HL-60/S4 treated with retinoic acid at 250 ng/mL for 4 days and 3 days (cell line): Measurements from ENCODE around the gene APC2.

Source experiments
- in situ Hi-C: fragments of 300-500 bp; cut with MboI; formaldehyde crosslinking; loops from 2 replicates; pipeline ENCODE4 v1.7.0; 2022; ENCODE audit warnings: low sequenced_read_pairs

APC2 gene

DNA sequence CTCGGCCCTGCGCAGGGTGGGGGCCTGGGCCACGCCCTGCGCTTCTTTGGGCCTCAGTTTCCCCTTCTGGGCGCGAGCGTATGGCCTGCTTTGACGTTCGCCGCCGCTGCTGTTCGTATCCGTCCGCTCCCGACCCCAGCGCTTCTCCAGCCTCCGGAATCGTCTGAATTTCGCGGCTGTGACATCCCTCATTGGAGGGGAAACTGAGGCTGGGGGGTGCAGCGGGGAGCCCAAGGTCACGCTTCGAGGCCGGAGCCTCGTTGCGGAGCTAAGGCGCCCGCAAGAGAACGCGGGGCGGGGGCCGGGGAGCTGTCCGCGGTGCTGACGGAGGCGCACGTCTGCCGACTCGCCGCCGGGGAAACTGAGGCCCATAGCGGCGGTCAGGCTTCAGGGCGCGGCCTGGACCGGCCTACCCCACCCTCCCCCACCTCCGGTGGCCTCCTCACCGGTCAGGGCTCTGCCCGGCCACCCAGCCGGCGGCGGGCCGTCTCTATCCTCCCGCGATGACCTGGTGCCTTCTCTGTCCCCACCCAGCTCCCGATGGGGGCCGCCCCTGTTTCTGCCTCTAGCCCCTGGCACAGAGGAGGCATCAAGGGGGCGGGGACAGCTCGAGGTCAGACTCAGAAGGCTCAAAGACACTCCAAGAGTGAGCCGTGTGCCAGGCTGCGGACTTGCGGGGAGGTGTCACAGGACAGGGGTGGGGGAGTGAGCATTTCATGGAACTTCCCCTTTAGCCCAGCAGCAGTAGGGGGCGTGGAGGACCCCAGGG is 3.0 kb upstream of the APC2 start:
- in situ Hi-C loops, result no loop called here

DNA sequence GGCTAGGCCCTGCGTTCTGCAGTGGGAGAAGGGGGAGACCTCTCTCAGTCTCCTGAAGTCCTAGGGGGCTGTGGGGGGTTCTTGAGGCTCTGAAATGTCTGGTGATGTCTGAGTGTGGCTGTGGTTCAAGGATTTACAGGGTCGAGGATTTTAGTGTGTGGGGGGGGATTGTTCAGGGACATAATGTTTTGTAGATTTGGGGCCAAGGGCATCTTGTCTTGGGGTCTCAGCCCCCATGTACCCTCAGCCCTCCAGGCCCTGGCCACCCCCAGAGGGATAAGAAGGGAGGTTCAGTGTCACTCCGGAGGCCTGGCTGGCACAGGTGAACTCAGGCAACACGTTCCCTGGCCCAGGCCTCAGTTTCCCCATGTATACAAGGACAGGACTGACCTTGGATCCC is 2.4 kb upstream of the APC2 start:
- in situ Hi-C loops, result no loop called here

DNA sequence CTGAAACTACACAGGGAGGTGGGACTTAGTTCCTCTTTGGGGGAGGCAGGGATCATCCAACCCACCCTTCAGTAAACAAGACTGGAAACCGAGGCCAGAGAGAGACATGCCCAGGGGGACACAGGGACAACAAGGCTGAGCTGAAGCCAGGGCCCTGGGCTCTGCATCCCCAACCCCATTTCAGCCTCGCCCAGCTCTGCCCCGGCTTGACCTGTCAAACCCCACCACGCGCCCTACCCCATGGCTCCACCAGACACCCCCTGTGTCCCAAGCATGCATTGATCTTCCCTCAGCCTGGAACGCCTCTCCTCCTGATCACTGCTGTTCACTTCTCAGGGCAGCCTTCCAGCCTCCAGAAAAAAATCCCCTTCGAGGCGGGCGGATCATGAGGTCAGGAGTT is 2.0 kb upstream of the APC2 start:
- in situ Hi-C loops, result no loop called here

DNA sequence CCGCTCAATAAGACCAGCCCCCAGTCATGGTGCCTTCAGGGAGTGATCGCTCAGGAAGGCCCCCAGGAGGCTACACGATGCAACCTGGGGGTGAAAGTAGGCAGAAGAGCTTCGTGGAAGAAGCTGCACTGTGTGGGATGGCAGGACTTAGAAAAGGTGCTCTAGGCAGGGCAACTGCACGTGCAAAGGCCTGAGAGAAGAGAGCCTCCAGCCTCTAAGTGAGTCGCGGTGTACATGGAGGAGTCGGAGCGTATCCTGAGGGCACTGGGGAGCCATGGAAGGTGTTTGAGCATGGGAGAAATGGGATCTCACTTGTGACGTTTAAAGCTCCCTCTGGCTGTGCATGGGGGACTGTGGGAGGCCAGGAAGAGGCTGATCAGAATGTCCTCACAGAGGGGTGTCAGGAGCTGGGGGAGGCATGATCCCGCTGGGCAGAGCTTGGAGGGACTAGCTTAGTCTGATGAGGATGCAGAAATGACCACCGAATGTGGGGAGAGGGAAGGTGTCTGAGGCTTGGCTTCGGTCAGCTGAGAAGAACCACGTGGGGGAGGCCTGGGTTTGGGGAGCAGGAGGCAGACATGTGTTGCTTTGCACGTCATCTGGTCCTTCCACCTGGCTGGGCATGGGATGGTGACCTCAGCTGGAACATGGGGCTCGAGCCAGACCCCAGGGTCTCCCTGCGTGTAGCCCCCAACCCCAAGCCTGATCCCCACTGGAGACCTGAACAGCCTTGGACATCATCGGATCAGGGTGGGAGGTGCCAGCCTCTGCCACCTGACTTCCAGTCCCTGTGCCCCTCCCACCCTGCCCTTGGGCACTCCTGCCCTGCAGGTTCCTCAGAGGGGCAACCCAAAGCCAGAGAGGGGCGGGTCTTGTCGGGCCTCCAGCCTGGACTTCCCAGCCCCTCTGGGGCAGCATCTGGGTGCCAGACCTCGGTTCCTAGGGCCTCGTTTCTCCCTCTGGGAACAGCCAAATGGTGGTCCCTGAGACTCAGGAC is 1.1 kb downstream of the APC2 start:
- in situ Hi-C loops, result no loop called here

DNA sequence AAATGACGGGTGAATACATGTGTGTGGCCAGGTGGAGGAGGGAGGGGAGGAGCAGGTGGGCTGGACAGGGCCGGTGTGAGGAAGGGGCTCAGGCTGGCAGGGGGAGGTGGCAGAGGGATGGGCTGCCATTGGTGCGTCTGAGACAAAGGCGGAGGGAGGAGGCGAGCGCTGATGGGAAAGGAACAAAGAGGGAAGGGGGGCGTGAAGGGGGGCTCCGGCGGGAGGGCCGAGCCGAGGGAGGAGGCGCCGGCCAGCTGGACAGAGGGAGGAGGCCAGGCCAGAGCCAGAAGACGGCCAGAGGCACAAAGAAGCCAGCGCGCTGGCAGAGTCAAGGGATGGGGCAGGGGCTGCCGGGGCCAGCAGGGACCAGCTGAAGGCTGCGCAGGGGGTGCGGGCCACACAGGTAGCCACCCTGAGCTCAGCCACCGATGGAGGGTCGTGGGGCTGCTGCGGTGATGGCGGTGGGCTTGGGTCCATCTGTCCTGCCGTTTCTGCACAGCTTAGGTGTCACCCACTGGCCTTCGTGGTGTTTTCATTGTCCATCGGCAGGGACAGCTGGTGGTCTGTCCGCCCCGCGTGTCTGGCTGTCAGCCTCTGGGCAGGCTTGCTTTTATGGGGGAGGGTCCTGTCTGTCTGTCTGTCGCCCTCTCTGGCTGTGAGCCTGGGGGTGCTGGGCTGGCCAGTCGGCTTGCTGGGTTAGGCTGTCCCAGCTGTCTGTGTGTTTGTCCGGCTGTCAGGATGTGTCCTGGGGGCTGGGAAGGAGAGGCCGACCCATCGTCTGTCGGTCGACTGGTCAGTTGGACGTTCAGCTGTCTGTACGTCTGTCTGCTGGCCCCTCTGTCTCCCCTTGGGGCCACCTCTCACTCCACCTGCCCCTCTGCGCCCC is 2.2 kb downstream of the APC2 start:
- in situ Hi-C loops, result no loop called here

DNA sequence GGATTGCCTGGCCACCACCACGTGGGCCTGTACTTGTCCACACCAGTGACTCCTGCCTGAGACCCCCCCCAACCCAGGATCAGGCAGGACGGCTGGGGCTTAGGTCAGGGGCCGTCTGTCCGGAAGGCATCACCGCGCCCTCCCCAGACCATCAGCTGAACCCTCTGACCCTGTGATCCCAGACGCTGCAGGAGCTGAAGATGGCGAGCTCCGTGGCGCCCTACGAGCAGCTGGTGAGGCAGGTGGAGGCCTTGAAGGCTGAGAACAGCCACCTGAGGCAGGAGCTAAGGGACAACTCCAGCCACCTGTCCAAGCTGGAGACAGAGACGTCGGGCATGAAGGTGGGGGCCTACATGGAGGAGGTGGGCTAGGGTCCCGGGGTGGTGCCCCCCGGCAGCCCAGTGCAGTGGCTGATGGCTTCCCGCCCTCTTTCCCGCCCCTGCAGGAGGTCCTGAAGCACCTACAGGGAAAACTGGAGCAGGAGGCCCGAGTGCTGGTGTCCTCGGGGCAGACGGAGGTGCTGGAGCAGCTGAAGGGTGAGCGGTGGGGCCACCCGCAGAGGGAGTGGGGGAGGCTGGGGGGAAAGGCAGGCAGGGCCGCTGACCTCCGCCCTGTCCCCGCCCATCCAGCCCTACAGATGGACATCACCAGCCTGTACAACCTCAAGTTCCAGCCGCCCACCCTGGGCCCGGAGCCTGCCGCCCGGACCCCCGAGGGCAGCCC is 3.0 kb downstream of the APC2 start:
- in situ Hi-C loops, result no loop called here

DNA sequence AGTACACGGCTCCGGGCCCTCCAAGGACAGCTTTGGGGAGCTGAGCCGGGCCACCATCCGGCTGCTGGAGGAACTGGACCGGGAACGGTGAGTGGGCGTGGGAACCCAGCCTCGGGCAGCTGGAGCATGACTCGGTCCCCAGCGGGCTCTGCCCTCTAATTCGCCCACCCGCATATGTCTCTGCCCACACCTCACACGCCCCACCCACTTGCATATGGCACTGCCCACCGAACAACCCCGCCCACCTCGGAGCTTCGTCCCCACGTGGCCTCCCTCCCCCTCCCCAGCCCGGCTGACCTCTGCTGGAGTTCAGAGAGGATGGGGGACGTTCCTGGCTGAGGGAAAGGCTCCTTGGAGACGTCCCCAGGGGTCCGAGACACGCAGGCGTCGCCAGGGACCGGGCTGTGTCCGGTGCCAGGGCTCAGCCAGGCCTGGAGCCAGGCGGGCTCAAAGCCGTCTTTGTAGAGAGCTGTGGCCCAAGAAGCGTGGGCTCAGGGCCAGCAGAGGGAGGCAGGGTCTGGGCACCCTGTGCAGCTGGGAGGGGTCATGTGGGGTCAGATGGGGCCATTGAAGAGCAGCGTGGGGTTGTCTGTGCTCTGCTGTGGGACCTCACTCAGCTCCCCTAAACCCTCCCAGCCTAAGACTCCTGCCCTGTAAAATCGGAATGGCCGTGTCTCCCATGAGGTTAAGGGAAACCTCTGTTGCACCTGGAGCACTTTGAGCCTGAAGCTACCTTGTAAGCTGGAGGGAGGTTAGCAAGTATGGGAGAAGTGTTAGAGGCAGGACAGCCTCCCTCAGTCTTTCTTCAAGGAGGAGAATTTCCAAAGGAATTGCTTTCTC is 3.8 kb downstream of the APC2 start:
- in situ Hi-C loops, result no loop called here

DNA sequence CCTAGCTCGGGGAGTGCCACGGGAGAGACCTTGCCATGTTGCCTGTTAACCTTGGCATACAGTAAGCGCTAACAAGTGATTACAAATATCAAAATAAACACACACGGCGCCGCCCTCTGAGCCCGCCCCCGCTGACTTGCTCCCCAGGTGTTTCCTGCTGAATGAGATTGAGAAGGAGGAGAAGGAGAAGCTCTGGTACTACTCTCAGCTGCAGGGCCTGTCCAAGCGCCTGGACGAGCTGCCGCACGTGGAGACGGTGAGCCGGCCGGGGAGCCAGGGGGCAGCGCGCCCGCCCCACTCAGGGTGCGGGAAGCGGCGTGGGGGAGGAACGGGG is 5.0 kb downstream of the APC2 start:
- in situ Hi-C loops, result no loop called here

DNA sequence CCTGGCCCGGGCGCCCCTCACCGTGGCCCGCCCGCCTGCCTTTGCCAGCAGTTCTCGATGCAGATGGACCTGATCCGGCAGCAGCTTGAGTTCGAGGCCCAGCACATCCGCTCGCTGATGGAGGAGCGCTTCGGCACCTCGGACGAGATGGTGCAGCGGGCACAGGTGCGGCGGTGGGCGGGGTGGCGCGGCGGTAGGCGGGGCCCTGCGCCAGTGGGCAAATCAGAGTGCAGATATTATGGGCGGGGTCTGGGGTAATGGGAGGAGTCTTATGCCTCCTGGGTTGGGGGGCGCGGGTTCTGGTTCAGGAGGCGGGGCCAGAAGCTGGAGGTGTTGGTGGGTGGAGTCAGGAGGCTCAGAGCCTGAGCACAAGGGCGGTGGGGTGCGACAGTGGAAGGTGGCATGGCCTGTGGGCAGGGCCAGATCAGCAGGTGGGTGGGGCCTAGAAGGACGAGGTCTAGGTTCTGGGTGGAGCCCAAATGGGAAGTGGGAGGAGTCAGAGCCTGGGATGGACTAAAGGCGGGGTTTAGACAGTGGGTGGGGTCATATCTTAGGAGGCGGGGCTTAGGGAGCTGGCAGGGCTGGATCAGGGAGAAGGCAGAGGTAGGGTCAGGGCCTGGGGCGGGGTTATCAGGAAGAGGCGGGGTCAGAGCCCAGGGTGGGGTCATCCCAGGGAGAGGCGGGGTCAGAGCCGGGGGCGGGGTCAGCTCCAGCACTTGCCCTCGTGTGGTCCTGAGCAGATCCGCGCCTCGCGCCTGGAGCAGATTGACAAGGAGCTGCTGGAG is 5.6 kb downstream of the APC2 start:
- in situ Hi-C loops, result no loop called here

DNA sequence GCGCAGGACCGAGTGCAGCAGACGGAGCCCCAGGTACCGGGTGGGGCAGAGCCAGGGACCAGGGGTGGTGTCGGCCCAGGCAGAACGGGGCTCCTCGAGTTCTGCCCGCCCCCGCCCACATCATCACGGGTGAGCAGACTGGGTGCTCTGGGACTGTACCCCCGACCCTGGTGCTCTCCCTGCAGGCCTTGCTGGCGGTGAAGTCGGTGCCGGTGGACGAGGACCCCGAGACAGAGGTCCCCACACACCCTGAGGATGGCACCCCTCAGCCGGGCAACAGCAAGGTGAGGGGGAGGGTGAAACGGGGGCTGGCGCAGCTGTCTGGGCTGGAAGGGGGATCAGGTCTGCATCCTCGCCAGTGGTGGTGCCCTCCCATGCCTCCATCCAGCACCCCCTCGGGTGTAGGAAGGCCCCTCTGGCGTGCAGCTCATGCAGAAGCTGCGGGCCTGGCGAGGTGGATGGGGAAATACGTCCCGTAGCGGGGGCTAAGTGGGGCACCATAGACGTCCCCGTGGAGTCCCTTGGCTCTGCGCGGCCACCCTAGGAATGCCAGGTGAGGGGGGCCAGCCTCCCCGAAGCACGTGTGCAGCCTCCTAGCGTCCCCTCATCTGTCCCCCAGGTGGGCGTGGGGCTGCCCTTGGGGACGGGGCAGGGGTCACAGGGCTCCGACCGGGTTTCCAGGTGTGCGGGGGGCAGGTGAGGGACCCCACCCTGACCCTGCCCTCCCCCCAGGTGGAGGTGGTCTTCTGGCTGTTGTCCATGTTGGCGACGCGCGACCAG is 6.4 kb downstream of the APC2 start:
- in situ Hi-C loops, result no loop called here

DNA sequence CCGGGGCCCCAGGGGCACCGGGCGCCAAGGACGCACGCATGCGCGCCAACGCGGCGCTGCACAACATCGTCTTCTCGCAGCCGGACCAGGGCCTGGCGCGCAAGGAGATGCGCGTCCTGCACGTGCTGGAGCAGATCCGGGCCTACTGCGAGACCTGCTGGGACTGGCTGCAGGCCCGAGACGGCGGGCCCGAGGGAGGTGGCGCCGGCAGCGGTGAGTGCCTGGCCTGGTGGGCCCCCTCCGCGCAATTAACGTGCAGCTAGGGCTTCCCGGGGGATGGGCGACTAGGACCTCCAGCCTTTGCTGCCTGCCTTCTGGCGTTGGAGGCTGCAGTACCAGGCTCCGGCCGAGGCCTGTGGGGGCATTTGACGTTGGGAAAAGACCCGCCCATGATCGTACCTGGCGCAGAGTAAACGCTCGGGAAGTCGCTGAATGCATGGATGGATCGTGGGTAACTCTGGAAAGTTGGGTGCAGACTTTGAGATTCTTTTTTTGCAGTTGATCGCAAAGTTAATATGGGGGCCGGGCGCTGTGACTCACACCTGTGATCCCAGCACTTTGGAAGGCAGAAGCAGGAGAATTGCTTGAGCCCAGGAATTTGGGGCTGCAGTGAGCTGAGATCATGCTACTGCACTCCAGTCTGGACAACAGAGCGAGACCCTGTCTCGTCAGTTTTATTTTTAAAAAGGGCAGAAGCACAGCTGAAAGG is 7.3 kb downstream of the APC2 start:
- in situ Hi-C loops, result no loop called here

DNA sequence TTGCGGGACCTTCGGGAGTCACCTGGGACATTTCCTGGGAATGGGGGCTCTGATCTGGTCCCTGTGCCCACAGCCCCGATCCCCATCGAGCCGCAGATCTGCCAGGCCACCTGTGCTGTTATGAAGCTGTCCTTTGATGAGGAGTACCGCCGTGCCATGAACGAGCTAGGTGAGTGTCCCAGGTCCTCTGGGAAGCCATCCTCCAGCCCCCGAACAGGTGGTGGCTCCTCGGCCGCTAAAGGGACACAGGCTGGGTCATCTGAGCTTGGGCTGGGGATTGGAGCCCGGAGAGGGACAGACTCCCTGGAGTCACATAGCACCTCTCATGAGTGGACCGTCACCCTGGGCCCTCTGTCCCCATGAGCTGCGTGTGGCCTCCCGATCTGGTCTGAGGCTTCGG is 8.0 kb downstream of the APC2 start:
- in situ Hi-C loops, result no loop called here

DNA sequence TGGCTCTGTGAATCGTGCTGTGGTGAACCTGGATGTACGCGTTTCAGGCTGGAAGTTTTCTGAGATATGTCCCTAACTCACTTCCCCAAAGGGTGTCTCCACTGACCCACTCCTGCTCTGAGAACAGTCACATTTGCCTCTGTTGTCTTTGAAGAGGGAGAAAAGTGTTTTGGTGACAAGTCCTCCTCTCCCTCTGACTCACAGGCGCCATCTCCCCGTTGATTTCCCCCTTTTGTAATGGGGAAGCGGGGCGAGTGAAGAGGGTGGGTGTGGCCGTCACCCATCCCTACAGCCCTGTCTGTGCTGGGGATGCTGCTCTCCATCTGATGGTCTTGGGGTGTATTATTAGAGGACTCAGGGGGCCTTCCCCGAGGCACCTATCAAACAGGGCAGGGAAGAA is 9.6 kb downstream of the APC2 start:
- in situ Hi-C loops, result no loop called here

DNA sequence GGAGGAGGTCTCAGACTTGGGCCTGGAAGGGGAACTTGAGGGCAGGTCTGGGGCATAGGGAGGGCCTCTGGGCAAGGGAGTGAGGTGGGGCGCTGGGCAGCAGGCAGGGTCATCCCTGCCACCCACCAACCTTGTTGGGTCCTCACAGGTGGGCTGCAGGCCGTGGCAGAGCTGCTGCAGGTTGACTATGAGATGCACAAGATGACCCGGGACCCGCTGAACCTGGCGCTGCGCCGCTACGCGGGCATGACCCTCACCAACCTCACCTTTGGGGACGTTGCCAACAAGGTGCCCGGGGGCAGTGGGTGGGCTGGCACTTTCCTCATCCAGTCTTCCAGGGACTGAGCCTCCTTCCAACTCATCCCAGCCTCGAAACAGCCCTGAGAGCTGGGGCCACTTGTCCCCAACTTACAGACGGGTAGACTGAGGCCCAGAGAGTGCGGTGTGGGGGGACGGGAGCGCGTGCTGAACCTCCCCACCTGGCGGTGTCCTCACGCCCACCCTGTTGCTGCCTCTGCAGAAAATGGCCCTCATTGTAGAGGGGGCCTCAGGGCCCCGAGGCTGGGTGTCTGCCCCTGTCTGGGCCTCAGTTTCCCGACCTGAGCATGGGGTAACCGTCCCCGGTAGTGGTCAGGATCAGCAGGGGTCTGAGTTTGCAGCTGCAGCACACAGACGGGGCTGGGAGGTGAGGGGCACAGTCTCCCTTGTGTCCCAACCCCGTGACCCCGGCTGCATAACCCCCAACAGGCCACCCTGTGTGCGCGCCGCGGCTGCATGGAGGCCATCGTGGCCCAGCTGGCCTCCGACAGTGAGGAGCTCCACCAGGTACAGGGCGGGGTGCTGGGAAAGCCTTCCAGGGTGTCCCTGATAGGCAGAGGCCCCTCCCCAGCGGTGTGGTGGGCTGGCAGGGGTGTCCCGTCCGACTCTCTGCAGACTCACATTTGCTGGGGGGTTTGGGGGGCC is 10.4 kb downstream of the APC2 start:
- in situ Hi-C loops, result no loop called here

DNA sequence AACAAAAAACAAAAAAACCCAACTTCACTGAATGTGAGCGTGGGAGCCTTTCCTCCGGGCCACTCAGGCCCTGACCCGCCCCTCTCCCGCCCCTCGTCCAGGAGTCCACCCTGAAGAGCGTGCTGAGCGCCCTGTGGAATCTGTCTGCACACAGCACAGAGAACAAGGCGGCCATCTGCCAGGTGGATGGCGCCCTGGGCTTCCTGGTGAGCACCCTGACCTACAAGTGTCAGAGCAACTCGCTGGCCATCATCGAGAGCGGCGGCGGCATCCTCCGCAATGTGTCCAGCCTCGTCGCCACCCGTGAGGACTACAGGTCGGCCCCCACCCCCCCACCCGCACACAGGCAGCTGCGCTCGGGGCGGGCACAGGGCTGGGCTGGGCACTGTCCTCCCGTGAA is 11.9 kb downstream of the APC2 start:
- in situ Hi-C loops, result no loop called here
